MM.1S (cell line): ENCODE results near the gene POLG2.

ENCODE experiments used
- DNase-seq: peaks from one replicate; pipeline ENCODE4 v3.0.0-alpha.2; 2015
- H2AFZ ChIP-seq: fragments of 300-600 bp; sonication (generic); 2 replicates; pipeline ENCODE4 v1.6.0; 2016; ENCODE audit warnings: antibody characterized with exemption, low read length
- H3F3A ChIP-seq: fragments of 300-600 bp; sonication (generic); 2 replicates; pipeline ENCODE4 v1.6.1; 2016; ENCODE audit warnings: mild to moderate bottlenecking, antibody characterized with exemption, low read length, moderate library complexity, mixed read lengths; ENCODE audit not compliant: insufficient read depth
- H3K27ac ChIP-seq: fragments of 300-600 bp; sonication (generic); 2 replicates; pipeline ENCODE4 v1.5.1; 2016; ENCODE audit warnings: mild to moderate bottlenecking, low read length
- H3K27me3 ChIP-seq: fragments of 300-600 bp; sonication (generic); replicated peaks from 2 replicates; pipeline ENCODE4 v1.6.0; 2016; ENCODE audit warnings: low read length; ENCODE audit not compliant: insufficient read depth
- H3K36me3 ChIP-seq: fragments of 300-600 bp; sonication (generic); replicated peaks from 2 replicates; pipeline ENCODE4 v1.6.1; 2016; ENCODE audit warnings: mild to moderate bottlenecking, low read length, mixed read lengths; ENCODE audit not compliant: insufficient read depth
- H3K4me1 ChIP-seq: fragments of 300-600 bp; sonication (generic); 2 replicates; pipeline ENCODE4 v1.6.1; 2016; ENCODE audit warnings: low read length, mixed read lengths
- H3K4me2 ChIP-seq: fragments of 300-600 bp; sonication (generic); 2 replicates; pipeline ENCODE4 v1.6.0; 2016; ENCODE audit warnings: low read depth, low read length
- H3K4me3 ChIP-seq: fragments of 300-600 bp; sonication (generic); 2 replicates; pipeline ENCODE4 v1.5.1; 2016; ENCODE audit warnings: low read length, mixed read lengths
- H3K79me2 ChIP-seq: fragments of 300-600 bp; sonication (generic); 2 replicates; pipeline ENCODE4 v1.6.1; 2016; ENCODE audit warnings: mixed run types, low read length, mixed read lengths
- H3K9ac ChIP-seq: fragments of 300-600 bp; sonication (generic); 2 replicates; pipeline ENCODE4 v1.6.1; 2016; ENCODE audit warnings: low read length, mixed read lengths
- H3K9me2 ChIP-seq: fragments of 300-600 bp; sonication (generic); replicated peaks from 2 replicates; pipeline ENCODE4 v1.6.1; 2016; ENCODE audit warnings: mild to moderate bottlenecking, low read length, mixed read lengths; ENCODE audit not compliant: insufficient read depth
- H3K9me3 ChIP-seq: fragments of 300-600 bp; sonication (generic); replicated peaks from 2 replicates; pipeline ENCODE4 v1.6.1; 2016; ENCODE audit warnings: mild to moderate bottlenecking, low read length, mixed read lengths; ENCODE audit not compliant: insufficient read depth
- H4K20me1 ChIP-seq: fragments of 300-600 bp; sonication (generic); 2 replicates; pipeline ENCODE4 v1.6.1; 2016; ENCODE audit warnings: mild to moderate bottlenecking, low read length, moderate library complexity, mixed read lengths; ENCODE audit not compliant: insufficient read depth
- EZH2 ChIP-seq: fragments of 300-600 bp; sonication (generic); optimal IDR thresholded peaks from 2 replicates; pipeline ENCODE3; 2017; ENCODE audit warnings: low read depth, mild to moderate bottlenecking, antibody characterized with exemption, low read length, mixed read lengths
- EZH2phosphoT487 ChIP-seq: fragments of 300-600 bp; sonication (generic); IDR thresholded peaks from 2 replicates; pipeline ENCODE4 v1.6.1; 2018; ENCODE audit warnings: antibody characterized with exemption, low read length
- TF ChIP-seq, protein P1 (sequence below): fragments of 300-600 bp; sonication (generic); IDR thresholded peaks from 2 replicates; pipeline ENCODE4 v1.5.1; 2016; ENCODE audit warnings: antibody characterized with exemption, low read length, mixed read lengths

The POLG2 gene

DNA sequence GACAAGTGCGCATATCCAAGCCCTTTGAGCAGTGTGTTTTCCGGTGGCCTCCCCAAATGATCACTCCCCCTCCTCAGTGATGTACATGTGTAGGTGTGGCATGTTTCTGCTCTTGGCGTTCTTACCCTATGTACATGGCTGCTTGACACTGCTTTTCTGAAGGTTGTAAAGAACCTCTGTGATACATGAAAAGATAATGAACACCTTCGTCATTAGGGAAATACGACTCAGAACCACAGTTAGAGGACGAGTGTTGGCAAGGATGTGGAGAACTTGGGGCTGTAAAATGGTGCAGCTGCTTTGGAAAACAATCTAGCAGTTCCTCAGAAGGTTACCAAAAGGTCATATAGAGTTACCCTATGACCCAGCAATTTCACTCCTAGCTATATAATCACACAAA is 38.5 kb upstream of the POLG2 start:
- Histone ChIP-seq H3F3A (no peaks in the 10 kb centered on the region), H3K4me3 (no peak overlapping the region), H3K9ac (no peak overlapping the region), H3K9me2 (no peaks in the 10 kb centered on the region), H3K27me3 (no peaks in the 10 kb centered on the region), H3K9me3 (no peaks in the 10 kb centered on the region), H3K79me2 (no peaks in the 10 kb centered on the region), H3K4me2 (no peak overlapping the region), H3K27ac (no peak overlapping the region), H2AFZ (no peak overlapping the region), H3K4me1 (no peaks in the 10 kb centered on the region), H3K36me3 (no peaks in the 10 kb centered on the region; the same call in 1 of the 2 replicates), H4K20me1 (no peaks in the 10 kb centered on the region)
- no peak for DNase-seq
- TF ChIP-seq EZH2 = no peak
- TF ChIP-seq EZH2phosphoT487 = no peak
- TF ChIP-seq, protein P1, sequence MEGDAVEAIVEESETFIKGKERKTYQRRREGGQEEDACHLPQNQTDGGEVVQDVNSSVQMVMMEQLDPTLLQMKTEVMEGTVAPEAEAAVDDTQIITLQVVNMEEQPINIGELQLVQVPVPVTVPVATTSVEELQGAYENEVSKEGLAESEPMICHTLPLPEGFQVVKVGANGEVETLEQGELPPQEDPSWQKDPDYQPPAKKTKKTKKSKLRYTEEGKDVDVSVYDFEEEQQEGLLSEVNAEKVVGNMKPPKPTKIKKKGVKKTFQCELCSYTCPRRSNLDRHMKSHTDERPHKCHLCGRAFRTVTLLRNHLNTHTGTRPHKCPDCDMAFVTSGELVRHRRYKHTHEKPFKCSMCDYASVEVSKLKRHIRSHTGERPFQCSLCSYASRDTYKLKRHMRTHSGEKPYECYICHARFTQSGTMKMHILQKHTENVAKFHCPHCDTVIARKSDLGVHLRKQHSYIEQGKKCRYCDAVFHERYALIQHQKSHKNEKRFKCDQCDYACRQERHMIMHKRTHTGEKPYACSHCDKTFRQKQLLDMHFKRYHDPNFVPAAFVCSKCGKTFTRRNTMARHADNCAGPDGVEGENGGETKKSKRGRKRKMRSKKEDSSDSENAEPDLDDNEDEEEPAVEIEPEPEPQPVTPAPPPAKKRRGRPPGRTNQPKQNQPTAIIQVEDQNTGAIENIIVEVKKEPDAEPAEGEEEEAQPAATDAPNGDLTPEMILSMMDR = no peak

DNA sequence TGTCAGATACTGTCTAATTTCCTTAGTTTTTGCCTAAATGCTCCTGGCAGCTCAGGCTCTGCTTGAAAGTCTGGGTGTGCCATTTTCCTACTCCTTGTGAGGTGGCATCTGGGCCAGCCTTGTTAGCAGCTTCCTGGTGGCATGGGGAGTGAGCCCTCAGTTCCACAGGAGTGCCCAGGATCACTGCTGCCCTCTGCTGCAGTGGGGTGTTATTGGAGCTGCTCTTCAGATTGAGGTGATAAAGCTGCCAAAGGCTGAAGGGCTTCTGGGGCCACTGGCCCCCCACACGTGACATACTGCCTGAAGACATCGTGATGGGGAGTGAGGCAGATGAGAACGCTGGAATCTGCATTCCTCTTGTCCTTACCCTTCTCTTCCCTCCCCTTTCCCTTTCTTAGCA is 37.3 kb upstream of the POLG2 start:
- Histone ChIP-seq H3K79me2 (no peaks in the 10 kb centered on the region), H3K4me2 (no peak overlapping the region), H4K20me1 (no peaks in the 10 kb centered on the region), H3K9me3 (no peaks in the 10 kb centered on the region), H3K27me3 (no peaks in the 10 kb centered on the region), H3F3A (no peaks in the 10 kb centered on the region), H3K36me3 (no peaks in the 10 kb centered on the region; the same call in 1 of the 2 replicates), H3K9ac (no peak overlapping the region), H3K4me3 (no peak overlapping the region), H3K4me1 (no peaks in the 10 kb centered on the region), H3K9me2 (no peaks in the 10 kb centered on the region), H3K27ac (no peak overlapping the region), H2AFZ (no peak overlapping the region)
- DNase-seq = no peak
- TF ChIP-seq EZH2phosphoT487 (no peak), EZH2 (no peak)
- TF ChIP-seq, protein P1 = no peak

DNA sequence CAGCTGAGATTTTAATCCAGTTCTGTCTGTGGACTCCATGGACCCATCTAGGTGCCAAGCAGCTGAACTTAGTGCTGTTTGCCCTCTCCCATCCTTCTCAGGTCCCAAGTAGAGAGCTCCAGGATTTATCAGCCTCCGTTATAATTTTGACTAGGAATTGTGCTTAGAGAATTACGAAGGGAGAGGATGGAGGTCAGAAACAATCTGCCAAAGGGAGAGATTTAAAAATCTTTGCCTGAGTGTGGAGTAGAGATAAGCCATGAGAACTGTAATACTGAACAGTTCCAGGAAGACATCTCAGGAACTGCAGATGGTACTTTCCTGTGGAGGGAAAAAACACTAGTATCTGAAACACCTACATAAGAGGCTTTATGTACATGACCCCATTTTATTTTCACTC is 36.9 kb upstream of the POLG2 start:
- H3K4me1 ChIP-seq = no peaks in the 10 kb centered on the region
- peaks cover 2% of the 10 kb centered on the region; the same call in 1 of the 2 replicates for H3K36me3 ChIP-seq
- H2AFZ ChIP-seq = no peak overlapping the region
- no peaks in the 10 kb centered on the region for H3K9me2 ChIP-seq
- H3F3A ChIP-seq = no peaks in the 10 kb centered on the region
- no peak overlapping the region for H3K9ac ChIP-seq
- no peak overlapping the region for H3K4me3 ChIP-seq
- no peaks in the 10 kb centered on the region for H3K9me3 ChIP-seq
- no peak overlapping the region for H3K27ac ChIP-seq
- no peaks in the 10 kb centered on the region for H3K27me3 ChIP-seq
- H3K4me2 ChIP-seq = no peak overlapping the region
- H3K79me2 ChIP-seq = no peaks in the 10 kb centered on the region
- H4K20me1 ChIP-seq = no peaks in the 10 kb centered on the region
- TF ChIP-seq, protein P1 = no peak
- TF ChIP-seq EZH2phosphoT487 = no peak
- no peak for DNase-seq
